Measurements from ENCODE around the gene BEST2. TPM values are rescaled to one million over a fixed set of nuclear protein-coding genes. Genes with fewer than 3 reads are reported as not detected.
A peak's percentile ranks its signal among the peaks of the same experiment; 100 is the strongest.

The BEST2 gene
- total RNA-seq, 1 experiment from 2014 or later = not detected

DNA sequence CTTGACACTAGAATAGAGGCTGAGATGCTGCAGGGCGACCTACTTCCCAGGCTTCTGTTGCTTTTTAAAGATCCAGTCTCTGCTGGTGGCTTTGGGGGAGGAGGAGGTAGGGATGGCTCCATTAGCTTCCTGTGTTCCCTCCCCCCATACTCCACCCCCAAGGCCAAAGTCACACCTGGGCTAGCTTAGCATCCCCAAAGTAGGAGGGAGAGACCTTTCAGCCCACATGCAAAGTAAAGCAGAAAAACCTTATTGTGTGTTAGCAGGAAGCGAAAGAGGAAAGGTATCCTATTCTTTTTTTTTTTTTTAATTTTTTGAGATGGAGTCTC, 24.6 kb upstream of the BEST2 start:
- no peak for DNase-seq (ENCODE audit: low spot score)
- in situ Hi-C loops (cut with HindIII; ENCODE audit: low sequenced_read_pairs) = no loop called here

- in situ Hi-C loops (cut with HindIII; ENCODE audit: low sequenced_read_pairs) = no loop called here
- no peak for DNase-seq (ENCODE audit: low spot score)
Observed at GRCh38 chr19:12727745-12728433, 23.7 kb upstream of the BEST2 start.

GRCh38 chr19:12730064-12730463, 21.5 kb upstream of the BEST2 start:
- in situ Hi-C loops (cut with HindIII; ENCODE audit: low sequenced_read_pairs) = no loop called here
- no peak for DNase-seq (ENCODE audit: low spot score)

GRCh38 chr19:12731337-12731736, 20.3 kb upstream of the BEST2 start:
- no peak for DNase-seq (ENCODE audit: low spot score)
- in situ Hi-C loops (cut with HindIII; ENCODE audit: low sequenced_read_pairs) = no loop called here

GRCh38 chr19:12733369-12734214, 18.0 kb upstream of the BEST2 start:
- DNase-seq (ENCODE audit: low spot score) = no peak
- in situ Hi-C loops (cut with HindIII; ENCODE audit: low sequenced_read_pairs) = no loop called here

- DNase-seq (ENCODE audit: low spot score) = peak; percentile 100
- in situ Hi-C loops (cut with HindIII; ENCODE audit: low sequenced_read_pairs) = no loop called here
Observed at GRCh38 chr19:12736995-12737834, 14.4 kb upstream of the BEST2 start, which contains the start of gene GET3. GET3 (plus strand) TSS chr19:12737497; CDS start chr19:12737506, 9 bp downstream.

GRCh38 chr19:12737835-12738351, 13.7 kb upstream of the BEST2 start:
- DNase-seq (ENCODE audit: low spot score) = no peak
- in situ Hi-C loops (cut with HindIII; ENCODE audit: low sequenced_read_pairs) = no loop called here

- DNase-seq (ENCODE audit: low spot score) = no peak
- in situ Hi-C loops (cut with HindIII; ENCODE audit: low sequenced_read_pairs) = no loop called here
Observed at GRCh38 chr19:12745166-12745897, 6.3 kb upstream of the BEST2 start.

DNA sequence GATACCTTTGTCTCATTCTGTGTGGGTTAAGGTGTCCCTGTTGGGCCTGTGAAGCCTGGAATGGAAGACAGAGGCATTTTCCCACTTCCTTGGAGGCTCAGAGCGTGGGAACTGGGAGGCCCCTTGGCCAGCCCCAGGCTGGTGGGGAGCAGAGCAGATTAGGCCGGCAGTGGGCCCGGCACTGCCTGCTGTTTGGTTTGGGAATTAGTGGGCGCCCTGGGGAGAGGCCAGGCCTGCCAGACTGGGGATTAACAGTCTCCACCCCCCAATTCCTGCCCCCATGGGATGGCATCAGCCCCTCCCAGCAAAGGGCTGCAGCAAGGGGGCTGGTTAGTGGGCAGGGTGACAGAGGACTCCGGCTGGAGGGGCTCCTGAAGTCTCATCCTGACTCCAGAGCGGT, 3.1 kb upstream of the BEST2 start:
- no peak for DNase-seq (ENCODE audit: low spot score)
- in situ Hi-C loops (cut with HindIII; ENCODE audit: low sequenced_read_pairs) = no loop called here

GRCh38 chr19:12749938-12750521, 1.6 kb upstream of the BEST2 start:
- in situ Hi-C loops (cut with HindIII; ENCODE audit: low sequenced_read_pairs) = no loop called here
- DNase-seq (ENCODE audit: low spot score) = no peak

DNA sequence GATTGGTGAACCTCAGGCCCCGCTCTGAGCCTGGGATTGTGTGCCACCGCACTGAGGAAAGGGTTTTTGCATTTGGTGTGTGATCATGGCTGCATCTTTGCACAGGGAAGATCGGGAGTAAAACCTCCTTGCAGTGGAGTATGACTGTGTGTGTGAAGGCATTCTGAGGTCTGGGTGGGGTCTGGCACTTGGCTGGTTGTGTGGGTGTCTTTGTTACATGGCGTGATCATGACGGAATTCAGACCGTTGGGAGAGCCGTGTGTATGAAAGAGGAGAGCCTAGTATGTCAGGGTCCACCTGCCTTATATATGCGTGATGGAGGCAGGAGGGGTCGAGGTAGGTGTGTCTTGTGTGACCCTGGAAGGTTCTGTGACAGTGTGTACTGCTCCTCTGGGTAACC, 740 bp upstream of the BEST2 start:
- in situ Hi-C loops (cut with HindIII; ENCODE audit: low sequenced_read_pairs) = no loop called here
- DNase-seq (ENCODE audit: low spot score) = no peak

DNA sequence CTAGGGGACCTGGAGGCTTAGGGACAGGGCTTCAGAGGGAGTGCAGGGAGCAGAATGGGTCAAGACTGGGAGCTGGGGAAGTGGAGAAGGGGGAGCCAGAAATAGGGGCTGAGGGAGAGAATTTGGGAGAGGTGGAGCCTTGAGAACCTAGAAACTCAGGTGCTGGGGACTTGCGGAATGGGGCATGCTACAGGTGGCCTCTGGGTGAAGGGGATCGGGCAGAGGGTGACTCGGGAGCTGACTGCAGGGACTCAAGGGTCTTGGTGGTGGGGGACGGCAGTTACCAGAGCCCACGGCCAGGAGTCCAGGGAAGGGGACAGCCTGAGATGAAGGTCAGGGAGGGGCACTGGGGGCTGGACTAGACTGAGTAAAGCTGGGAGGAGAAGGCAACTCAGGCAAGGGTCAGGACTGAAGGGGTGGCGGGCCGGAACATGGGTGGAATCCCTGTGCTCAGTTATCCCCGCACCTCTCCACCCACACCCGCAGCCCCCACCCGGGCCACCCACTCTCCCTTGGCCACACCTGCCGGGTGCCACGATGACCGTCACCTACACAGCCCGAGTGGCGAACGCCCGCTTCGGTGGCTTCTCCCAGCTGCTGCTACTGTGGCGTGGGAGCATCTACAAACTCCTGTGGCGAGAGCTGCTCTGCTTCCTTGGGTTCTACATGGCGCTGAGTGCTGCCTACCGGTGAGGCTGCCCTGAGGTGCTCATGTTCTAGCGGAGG, 628 bp downstream of the BEST2 start:
- in situ Hi-C loops (cut with HindIII; ENCODE audit: low sequenced_read_pairs) = no loop called here

DNA sequence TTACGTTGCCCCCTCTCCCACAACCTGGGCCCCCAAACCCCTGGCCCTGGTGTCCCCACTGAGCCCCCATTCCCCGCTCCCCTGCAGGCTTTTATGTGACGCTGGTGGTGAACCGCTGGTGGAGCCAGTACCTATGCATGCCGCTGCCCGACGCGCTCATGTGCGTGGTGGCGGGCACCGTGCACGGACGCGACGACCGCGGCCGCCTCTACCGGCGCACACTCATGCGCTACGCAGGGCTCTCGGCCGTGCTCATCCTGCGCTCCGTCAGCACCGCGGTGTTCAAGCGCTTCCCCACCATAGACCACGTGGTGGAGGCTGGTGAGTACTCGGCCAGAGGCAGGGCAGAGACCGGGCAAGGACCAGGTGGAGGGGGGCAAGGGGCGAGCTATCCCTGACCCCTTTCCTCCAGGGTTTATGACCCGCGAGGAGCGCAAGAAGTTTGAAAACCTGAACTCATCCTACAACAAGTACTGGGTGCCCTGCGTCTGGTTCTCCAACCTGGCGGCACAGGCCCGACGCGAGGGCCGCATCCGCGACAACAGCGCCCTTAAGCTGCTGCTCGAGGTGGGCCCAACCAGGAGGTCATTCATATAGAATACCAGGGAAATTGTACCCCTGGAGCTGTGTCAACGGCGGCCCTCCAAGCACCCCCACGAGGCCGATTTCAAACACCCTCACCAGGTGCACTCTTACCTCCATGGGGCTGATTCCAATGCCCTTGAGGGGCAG, 3.0 kb downstream of the BEST2 start:
- DNase-seq (ENCODE audit: low spot score) = no peak
- in situ Hi-C loops (cut with HindIII; ENCODE audit: low sequenced_read_pairs) = no loop called here

More for the DNA sequence above, 628 bp downstream of the BEST2 start:
- DNase-seq (ENCODE audit: low spot score) = no peak

- no peak for DNase-seq (ENCODE audit: low spot score)
- in situ Hi-C loops (cut with HindIII; ENCODE audit: low sequenced_read_pairs) = no loop called here
Observed at GRCh38 chr19:12756150-12756883, 4.7 kb downstream of the BEST2 start.

GRCh38 chr19:12757544-12758274, 6.1 kb downstream of the BEST2 start:
- DNase-seq (ENCODE audit: low spot score) = peak; percentile 29
- in situ Hi-C loops (cut with HindIII; ENCODE audit: low sequenced_read_pairs) = no loop called here

DNA sequence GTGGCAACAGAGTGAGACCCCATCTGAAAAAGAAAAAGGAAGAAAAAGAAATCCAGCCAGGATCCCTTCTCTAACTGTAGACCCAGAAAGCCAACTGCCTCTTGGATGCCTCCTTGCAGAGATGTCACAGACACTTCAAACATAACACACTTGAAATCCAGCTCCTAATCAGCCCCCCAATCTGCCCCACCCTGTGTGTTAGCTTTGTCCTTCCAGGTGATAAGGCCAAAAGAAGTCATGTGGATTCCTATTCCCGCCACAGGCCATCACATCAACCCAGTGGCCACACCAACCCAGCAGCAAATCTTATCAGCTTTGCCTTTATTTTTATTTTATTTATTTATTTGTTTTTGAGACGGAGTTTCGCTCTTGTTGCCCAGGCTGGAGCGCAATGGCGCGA, 8.1 kb downstream of the BEST2 start:
- no peak for DNase-seq (ENCODE audit: low spot score)
- in situ Hi-C loops (cut with HindIII; ENCODE audit: low sequenced_read_pairs) = no loop called here

Measured in G401 (cell line).